Measurements from ENCODE around the gene SLC44A3.

GRCh38 chr1:94801919-94802546, 18.1 kb upstream of the SLC44A3 start:
- TF ChIP-seq CTCF (conservative IDR thresholded peaks at IDR 0.05) (peak; percentile 84), ZFX (IDR thresholded peaks at IDR 0.05) (no peak)

Measured in C4-2B (cell line).